ENCODE results near the gene USP53. TPM values are rescaled to one million over a fixed set of nuclear protein-coding genes. Genes with fewer than 3 reads are reported as not detected.

USP53 gene
- total and polyA plus RNA-seq, 9 of the 15 experiments (the other 6 are each of a cell fraction or from before 2014, with no cell fraction given), result 2.9 to 9.6 (median 8.3) TPM

- TF ChIP-seq ZBTB2 (IDR thresholded peaks at IDR 0.05), result peak; percentile 90
- no peak for TF ChIP-seq GATA2 (CRISPR knock-in tag; IDR thresholded peaks at IDR 0.05)
- TF ChIP-seq ZNF143 (CRISPR knock-in tag; IDR thresholded peaks at IDR 0.05), result no peak
- no peak for TF ChIP-seq TRIM25 (IDR thresholded peaks at IDR 0.05; ENCODE audit: borderline replicate concordance)
- no peak for TF ChIP-seq ZNF165 (CRISPR knock-in tag; IDR thresholded peaks at IDR 0.05; ENCODE audit: borderline replicate concordance)
- no peak for TF ChIP-seq BRF1 (IDR thresholded peaks at IDR 0.05; ENCODE audit: borderline replicate concordance, extremely low read depth, insufficient read length)
- TF ChIP-seq IFI16 (CRISPR knock-in tag; IDR thresholded peaks at IDR 0.05), result no peak
- no peak for TF ChIP-seq MCM7 (IDR thresholded peaks at IDR 0.05)
- TF ChIP-seq MXD1 (CRISPR knock-in tag; IDR thresholded peaks at IDR 0.05; ENCODE audit: borderline replicate concordance, poor library complexity, severe bottlenecking), result no peak
- no peak for TF ChIP-seq CCNT2 (IDR thresholded peaks at IDR 0.05; ENCODE audit: borderline replicate concordance, extremely low read depth, insufficient read length, low read depth, low read length)
- peak; percentile 69 for TF ChIP-seq EP400 (IDR thresholded peaks at IDR 0.05)
- no peak for TF ChIP-seq CHD1 (IDR thresholded peaks at IDR 0.05; ENCODE audit: low read length)
- no peak for TF ChIP-seq PRPF4 (IDR thresholded peaks at IDR 0.05; ENCODE audit: insufficient read depth, low read depth, low read length, poor library complexity, severe bottlenecking)
- TF ChIP-seq THRB (CRISPR knock-in tag; conservative IDR thresholded peaks at IDR 0.05), result no peak
- TF ChIP-seq ZNF444 (CRISPR knock-in tag; IDR thresholded peaks at IDR 0.05), result no peak
- peak; percentile 85 for TF ChIP-seq NR2C1 (IDR thresholded peaks at IDR 0.05)
- TF ChIP-seq NR2C1 (tag; IDR thresholded peaks at IDR 0.05), result peak; percentile 90
- no peak for TF ChIP-seq ARHGAP35 (IDR thresholded peaks at IDR 0.05; ENCODE audit: partially characterized antibody)
- peak; percentile 86; the same call in 1 of the 2 replicates for TF ChIP-seq PHF8 (IDR thresholded peaks at IDR 0.05; ENCODE audit: borderline replicate concordance, low read length)
- TF ChIP-seq ZNF79 (CRISPR knock-in tag; IDR thresholded peaks at IDR 0.05; ENCODE audit: low read depth), result no peak
- TF ChIP-seq RFX1 (IDR thresholded peaks at IDR 0.05), result peak; percentile 51
- TF ChIP-seq NFIX (CRISPR knock-in tag; IDR thresholded peaks at IDR 0.05; ENCODE audit: low read depth), result no peak
- no peak for TF ChIP-seq ZNF507 (tag; conservative IDR thresholded peaks at IDR 0.05)
- peak; percentile 77 for TF ChIP-seq ZNF24 (IDR thresholded peaks at IDR 0.05)
- no peak for TF ChIP-seq ZNF134 (CRISPR knock-in tag; conservative IDR thresholded peaks at IDR 0.05)
These were observed 87.8 kb downstream of the USP53 start (continued) for GRCh38 chr4:119300101-119300978.
